ENCODE results near the gene ZNF202.
A peak's percentile ranks its signal among the peaks of the same experiment; 100 is the strongest.
"Not testable (repeated sequence)": the region's sequence is repeated elsewhere in the genome, so short reads cannot be mapped to it uniquely, and the experiment has no call there.

Gene ZNF202

DNA sequence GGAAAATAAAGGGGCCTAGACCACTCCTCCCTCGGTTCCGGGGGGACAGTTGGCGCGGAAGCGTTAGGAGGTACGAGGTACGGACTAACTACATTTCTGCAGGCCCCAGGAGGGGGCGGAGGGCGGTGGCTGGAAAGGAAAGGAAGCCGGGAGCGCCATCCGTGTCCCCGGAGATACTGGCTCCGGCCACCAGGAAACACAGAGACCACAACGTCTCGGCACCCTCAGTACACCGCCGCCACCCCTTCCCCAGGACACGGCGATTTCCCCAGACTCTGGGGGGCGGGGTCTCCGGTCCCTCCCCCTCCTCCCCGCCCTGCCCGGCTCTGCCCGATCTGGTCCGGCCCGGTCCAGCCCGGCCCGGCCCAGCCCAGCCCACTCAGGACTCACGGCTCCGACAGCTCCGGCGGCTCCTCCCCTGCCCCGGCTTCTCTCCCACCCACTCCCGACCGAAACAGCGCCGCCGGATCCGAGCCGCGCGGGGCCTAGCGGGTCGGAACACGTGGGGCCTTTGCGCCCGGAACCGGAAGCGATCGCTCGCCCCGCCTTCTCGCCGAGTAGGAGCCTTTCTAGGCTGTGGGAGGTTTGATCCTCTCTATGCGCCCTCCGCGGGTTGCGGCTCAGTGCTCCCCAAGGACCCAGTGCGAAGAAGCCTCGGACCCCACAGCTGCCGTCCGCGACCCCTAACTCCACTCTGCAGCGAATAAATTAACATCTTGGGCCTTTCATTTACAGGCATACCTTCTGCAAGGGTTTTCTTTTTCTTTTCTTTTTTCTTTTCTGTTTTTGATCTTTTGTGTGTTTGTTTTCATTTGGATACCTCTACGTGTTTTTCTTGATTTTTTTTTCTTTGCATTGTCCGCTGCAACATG, at the start of gene ZNF202:
Gene ZNF202 (minus strand): TSS at position 502 of the 872 bp plus-strand sequence. CDS start 10,772 bp downstream, outside the sequence.
- DNase-seq: peak; percentile 91

DNA sequence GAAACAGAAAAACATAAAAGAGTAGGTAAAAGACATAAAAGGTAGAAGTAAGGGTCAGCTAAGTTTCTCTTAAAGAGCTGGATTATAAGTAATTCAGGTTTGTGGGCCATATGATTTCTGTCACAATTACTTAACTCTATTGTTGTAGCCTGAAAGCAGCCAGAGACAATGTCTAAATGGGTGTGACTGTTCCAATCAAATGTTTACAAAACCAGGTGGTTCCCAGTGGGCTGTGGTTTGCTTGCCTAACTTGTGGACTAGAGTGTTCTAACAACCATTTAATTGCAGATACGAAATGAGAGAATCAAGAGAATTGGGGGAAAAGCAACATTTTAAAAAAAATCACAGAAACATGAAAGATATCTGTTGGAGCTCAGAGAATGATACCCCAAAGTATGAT, 42.1 kb upstream of the ZNF202 start:
- no peak for DNase-seq

- DNase-seq: no peak
Measured at GRCh38 chr11:123778511-123778910, 37.1 kb upstream of the ZNF202 start.

DNA sequence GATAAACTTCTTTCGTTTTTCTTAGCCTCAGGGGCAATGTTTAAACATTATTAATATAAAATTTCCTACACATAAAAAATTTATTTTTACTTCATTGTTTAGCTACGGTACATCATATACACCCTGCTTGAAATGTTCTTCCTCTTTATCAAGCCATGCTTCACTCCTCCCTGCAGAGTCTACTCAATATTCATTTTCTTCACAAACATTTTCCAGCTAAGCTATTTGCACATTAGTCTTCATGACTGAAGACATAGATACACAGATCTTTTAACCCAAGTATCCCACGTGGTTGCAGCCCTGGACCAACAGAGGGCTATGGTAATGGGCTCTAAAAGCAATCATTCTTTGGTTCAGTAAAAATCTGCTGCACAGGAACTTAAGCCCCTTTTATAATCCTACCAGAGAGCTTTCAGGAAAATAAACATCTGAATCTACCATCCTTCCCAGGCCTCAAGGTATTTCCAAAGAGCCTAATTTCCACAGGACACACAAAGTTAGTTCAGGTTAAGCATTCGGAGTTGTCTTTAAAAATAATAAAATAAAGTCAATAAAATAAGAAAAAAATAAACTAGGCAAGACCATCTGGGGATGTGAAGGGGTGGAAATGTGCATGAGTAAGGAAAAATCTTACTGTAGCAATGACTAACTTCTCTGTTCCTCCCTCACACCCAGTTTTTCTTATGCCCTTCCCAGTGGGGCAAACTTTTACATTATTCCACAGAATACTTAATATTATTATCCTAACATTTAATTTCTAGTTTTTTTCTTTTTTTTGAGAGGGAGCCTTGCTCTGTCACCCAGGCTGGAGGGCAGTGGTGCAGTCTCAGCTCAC, 34.5 kb upstream of the ZNF202 start:
- no peak for DNase-seq

- DNase-seq: no peak
Measured at GRCh38 chr11:123775289-123775688, 33.8 kb upstream of the ZNF202 start.

GRCh38 chr11:123773959-123774358, 32.5 kb upstream of the ZNF202 start:
- DNase-seq: no peak

GRCh38 chr11:123773026-123773425, 31.6 kb upstream of the ZNF202 start:
- no peak for DNase-seq

DNA sequence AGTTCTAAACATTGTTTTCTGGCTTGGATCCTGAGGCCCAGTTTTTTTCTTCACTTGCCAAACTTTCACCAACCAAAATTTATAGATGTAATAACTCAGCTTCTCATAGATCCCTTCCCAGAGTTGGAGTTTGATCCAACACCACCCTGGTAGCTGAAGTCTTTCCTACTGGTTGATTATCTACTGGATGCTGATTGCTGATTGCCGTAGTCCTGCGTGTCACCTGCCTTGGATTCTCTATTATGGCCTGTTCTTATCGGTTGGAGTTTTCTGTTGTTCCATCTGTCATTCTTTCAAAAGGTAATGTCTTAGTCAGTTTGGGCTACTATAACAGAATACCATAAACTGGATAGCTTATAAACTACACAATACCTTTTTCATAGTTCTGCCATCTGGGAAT, 30.2 kb upstream of the ZNF202 start:
- DNase-seq: no peak

- no peak for DNase-seq
Measured at GRCh38 chr11:123770712-123771111, 29.3 kb upstream of the ZNF202 start.

GRCh38 chr11:123765601-123766000, 24.1 kb upstream of the ZNF202 start:
- DNase-seq: no peak

DNA sequence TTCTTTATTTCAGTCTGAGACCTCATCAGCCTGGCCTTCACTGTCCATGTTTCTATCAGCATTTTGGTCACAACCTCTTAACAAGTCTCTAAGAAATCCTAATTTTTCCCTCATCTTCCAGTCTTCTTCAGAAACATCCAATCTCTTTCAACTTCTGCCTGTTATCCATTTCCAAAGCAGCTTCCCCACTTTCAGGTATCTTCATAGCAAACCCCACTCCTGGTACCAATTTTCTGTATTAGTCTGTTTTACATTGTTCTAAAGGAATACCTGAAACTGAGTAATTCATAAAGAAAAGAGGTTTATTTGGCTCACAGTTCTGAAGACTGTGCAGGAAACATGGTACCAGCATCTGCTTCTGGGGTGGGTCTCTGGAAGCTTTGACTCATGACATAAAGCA, 21.0 kb upstream of the ZNF202 start:
- DNase-seq: no peak

DNA sequence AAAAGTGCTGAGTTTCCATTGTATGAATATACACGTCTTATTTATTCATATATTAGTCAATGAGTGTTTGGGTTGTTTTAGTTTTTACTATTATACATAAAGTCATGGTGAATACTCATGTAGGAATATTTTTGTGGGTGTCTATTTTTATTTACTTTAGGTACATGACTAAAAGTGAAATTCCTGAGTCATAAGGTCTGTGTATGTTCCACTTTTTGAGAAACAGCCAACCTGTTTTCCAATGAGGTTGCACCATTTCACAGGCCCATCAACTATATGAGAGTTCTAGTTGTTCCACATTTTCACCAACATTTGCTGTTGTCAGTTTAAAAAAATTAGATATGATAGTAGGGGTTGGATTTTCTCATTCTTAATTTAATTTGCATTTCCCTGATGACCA, 19.4 kb upstream of the ZNF202 start:
- DNase-seq: no peak

DNA sequence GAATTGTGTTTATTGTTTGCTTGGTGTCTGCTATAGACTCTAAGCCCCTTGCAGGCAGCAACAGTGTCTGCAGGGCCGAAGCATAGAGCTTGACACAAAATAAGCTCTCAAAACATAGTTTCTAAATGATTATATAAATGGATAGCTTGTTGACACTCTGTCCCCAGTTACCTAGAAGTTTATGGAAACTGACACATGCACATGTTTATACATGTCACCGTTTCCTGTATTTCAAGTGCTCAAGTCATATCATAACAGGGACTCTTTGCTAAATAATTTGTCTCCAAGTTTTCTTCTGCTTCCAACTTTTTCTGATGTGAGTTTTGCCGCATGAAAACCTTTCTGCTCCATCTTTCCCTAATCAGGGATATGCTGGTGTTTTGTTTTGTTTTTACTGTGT, 16.5 kb upstream of the ZNF202 start:
- DNase-seq: no peak

DNA sequence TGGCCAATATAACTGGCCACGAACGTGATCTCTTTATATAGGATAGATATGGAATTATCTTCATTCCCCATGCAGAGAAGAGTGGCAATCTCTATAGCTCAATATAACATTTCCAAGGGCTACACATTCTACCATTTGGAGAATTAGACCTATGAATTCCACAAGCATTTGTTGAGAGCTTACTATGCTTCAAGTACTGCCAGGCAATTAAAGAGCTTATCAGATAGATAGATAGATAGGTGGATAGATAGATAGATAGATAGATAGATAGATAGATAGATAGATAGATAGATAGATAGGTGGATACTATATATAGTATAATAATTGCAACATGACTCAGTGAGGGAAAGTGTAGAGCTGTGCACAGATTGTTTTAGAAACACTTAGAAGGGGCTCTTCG, 14.4 kb upstream of the ZNF202 start:
- DNase-seq: no peak

DNA sequence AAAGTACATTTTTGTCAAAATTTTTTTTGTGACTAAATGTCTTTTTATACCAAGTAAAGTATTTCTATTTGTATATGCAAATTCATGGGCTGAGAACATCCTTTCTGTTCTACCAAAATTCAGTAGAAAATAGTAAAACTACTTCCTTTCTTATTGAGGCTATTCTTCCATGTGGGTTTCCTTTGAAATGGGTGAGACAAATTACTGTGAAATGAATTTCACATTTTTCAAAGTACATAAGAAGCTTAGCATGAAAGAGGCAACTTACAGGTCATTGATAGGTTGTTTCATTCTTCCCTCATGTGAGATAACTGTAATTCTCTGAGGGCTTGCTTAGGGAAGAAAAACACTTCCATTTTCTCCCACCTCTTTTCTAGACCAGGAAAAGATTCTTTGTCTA, 13.9 kb upstream of the ZNF202 start:
- DNase-seq: no peak

DNA sequence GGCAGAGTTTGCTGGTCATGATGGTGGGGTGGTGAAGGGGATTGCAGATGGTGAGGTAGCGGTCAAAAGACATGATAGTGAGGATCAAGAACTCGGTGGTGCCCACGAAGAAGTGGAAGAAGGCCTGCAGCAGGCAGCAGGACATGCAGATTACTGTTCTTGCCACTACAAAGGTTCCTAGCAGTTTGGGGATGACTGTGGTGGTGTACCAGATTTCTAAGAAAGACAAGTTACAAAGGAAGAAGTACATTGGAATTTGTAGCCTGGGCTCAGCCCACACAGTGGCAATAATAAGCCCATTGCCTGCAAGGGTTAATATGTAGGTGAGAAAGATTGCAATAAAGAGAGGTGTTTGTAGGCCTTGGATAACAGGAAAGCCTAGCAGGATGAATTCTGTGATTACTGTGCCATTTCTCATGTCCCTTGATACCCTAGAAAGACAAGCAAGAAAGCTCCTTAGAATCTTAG, 12.7 kb upstream of the ZNF202 start, which contains the start of gene OR6X1:
Gene OR6X1 (minus strand): TSS at position 418 of the 468 bp plus-strand sequence. CDS start 0 bp downstream, at position 418.
- no peak for DNase-seq

DNA sequence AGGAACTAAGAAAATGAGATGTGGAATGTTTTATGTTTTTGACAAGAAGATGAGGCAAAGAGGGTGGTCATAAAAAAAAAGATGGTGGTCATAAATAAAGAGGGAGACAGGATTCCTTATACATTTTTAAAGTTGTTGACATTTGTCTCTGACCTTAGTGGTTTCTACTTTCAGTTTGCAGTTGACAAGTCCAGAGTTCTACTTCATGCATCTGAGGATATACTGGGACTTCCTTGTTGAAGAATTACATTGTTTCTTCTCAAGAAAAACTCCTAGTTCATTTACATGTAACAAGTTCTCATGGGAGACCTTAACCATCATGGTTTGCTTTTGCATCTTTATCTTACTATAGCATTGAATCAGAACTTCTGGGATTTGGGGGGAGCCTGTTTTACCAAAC, 11.7 kb upstream of the ZNF202 start:
- no peak for DNase-seq

DNA sequence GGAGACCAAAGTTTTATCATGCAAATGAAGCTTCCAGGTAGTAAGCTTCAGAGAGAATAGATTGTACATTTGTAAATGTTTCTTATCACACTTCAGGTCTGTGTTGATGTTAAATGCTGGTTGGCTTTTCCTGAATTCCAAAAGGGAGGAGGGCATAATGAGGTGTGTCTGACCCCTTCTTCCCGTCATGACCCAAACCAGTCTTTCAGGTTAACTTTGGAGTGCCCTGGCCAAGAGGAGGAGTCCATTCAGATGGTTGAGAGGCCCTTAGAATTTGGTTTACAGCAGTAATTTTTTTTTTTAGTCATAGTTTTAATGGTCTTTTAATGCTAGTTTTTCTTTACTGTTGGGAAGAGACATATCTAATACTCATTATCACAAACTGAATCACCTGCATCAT, 10.3 kb upstream of the ZNF202 start:
- no peak for DNase-seq

GRCh38 chr11:123748349-123748748, 6.9 kb upstream of the ZNF202 start:
- not testable (repeated sequence) for DNase-seq

GRCh38 chr11:123745764-123746451, 4.4 kb upstream of the ZNF202 start:
- no peak for DNase-seq

GRCh38 chr11:123742724-123743120, 1.3 kb upstream of the ZNF202 start:
- no peak for DNase-seq

DNA sequence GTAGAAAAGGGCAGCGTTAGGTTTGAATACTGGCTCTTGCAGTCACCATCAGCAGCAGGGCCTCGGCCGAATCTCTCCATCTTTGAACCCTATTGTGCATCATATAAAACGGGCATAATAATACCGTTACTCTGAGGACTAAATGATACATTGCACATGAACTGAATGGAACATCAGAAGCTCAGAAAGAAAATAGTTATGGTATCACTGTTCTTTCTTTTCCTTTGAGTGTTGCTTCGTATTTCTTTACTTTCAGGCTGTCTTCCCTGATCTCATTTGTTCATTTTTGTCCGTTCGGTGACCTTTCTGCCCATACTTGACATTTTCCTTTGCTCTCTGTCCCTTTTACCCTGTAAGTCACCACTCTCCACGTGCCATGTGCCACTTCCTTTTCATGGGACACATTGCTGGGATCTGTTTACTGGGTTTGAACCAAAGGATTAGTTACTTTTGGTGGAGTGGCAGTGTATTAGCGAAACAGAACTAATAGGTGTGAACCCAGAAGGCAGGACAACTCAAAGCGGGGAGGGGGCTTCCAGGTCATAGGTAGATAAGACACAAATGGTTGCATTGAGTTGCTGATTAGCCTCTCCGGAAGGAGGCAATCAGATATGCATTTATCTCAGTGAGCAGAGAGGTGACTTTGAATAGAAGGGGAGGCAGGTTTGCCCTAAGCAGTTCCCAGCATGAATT, 717 bp upstream of the ZNF202 start:
- peak; percentile 13 for DNase-seq

GRCh38 chr11:123740787-123741158, 687 bp downstream of the ZNF202 start:
- DNase-seq: no peak
